ENCODE measurements around the gene ADAM17. TPM values are rescaled to one million over a fixed set of nuclear protein-coding genes. Genes with fewer than 3 reads are reported as not detected.

The ADAM17 gene
- total RNA-seq, 4 donors from 2014 or later: 30.6 to 50.9 (median 42.6) TPM

DNA sequence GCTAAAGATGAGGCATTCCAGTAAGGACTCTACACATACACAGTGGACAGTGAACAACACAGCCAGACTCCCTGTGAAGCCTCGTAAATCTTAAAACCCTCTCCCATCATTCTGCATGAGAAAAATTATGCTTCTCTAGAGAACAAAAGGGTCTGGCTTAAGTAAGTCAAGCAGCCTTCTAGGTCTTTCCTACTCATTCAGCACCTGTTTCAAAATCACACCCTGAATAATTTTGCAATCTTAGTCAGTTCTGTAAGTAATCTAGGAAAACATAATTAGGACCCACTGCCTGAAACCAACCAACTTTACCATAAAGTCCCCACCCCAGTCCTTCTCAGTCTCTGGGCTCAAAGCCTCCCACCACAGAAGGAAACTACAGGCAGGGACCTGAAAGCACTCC, 61.5 kb downstream of the ADAM17 start:
- H3K9me3 ChIP-seq: no peaks in the 10 kb centered on the region
- H3K27me3 ChIP-seq: no peaks in the 10 kb centered on the region
- 85 to 88% methylated on average over 1 of the region's 1 CpG for WGBS, 2 donors
- no peak for DNase-seq (ENCODE audit: low spot score in 2 of 2)
- no peak overlapping the region for H3K27ac ChIP-seq
- H3K4me3 ChIP-seq: no peak overlapping the region
- no peak for TF ChIP-seq EP300 (IDR thresholded peaks at IDR 0.05)
- TF ChIP-seq, protein P1, sequence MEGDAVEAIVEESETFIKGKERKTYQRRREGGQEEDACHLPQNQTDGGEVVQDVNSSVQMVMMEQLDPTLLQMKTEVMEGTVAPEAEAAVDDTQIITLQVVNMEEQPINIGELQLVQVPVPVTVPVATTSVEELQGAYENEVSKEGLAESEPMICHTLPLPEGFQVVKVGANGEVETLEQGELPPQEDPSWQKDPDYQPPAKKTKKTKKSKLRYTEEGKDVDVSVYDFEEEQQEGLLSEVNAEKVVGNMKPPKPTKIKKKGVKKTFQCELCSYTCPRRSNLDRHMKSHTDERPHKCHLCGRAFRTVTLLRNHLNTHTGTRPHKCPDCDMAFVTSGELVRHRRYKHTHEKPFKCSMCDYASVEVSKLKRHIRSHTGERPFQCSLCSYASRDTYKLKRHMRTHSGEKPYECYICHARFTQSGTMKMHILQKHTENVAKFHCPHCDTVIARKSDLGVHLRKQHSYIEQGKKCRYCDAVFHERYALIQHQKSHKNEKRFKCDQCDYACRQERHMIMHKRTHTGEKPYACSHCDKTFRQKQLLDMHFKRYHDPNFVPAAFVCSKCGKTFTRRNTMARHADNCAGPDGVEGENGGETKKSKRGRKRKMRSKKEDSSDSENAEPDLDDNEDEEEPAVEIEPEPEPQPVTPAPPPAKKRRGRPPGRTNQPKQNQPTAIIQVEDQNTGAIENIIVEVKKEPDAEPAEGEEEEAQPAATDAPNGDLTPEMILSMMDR (IDR thresholded peaks at IDR 0.05): no peak
- TF ChIP-seq POLR2A (IDR thresholded peaks at IDR 0.05): no peak
- H3K4me1 ChIP-seq: peaks cover 0 to 13% (median 0%) of the 10 kb centered on the region in 4 donors
- peaks cover 0 to 84% (median 18%) of the 10 kb centered on the region in 3 donors for H3K36me3 ChIP-seq

DNA sequence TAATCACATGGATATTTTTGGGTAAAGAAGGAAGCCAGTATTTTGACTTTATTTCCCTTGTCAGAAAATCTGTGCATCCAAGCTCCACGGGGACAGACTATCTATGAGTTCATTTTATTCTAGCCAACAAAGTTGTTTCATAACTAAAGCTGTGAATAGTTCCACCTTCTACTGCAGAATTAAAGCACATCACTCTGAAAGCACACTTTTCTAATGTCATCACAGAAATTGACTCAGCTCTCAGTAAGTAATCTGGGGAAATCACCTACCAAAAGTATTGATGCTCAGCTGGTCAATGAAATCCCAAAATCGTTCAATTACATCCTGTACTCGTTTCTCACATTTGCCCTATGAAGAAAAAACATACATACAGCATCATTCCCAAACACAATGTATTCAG, 62.2 kb downstream of the ADAM17 start:
- TF ChIP-seq, protein P1 (IDR thresholded peaks at IDR 0.05): no peak
- TF ChIP-seq POLR2A (IDR thresholded peaks at IDR 0.05) (no peak), EP300 (IDR thresholded peaks at IDR 0.05) (no peak)
- no peaks in the 10 kb centered on the region for H3K9me3 ChIP-seq
- no peaks in the 10 kb centered on the region for H3K27me3 ChIP-seq
- no peak overlapping the region for H3K27ac ChIP-seq
- no peak overlapping the region for H3K4me3 ChIP-seq
- 75 to 83% methylated on average over 3 of the region's 3 CpGs for whole genome bisulfite sequencing, 2 donors
- peaks cover 0 to 11% (median 0%) of the 10 kb centered on the region in 4 donors for H3K4me1 ChIP-seq
- peaks cover 0 to 90% (median 18%) of the 10 kb centered on the region in 3 donors for H3K36me3 ChIP-seq
- DNase-seq (ENCODE audit: low spot score in 2 of 2): no peak

DNA sequence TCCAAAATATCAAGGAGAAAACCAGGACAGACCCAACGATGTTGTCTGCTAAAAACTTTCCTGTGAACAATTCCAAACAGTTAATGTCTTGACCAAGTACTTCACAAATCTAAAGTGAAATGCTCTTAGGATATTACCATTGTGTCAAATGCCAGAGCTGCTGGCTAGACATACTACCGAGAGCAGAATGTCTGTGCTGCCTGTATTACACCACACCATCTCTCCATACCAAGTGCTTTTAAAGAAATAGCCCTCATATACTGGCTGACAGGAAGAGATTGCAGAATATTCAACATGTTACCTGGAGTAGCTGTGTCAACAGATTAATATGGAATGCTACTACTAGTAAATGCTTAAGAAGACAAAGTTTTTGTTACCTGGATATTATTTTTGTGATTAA, 62.7 kb downstream of the ADAM17 start:
- no peak overlapping the region for H3K27ac ChIP-seq
- WGBS, 2 donors: 34 to 52% methylated on average over 2 of the region's 2 CpGs
- peaks cover 0 to 95% (median 18%) of the 10 kb centered on the region in 3 donors for H3K36me3 ChIP-seq
- TF ChIP-seq, protein P1 (IDR thresholded peaks at IDR 0.05): no peak
- TF ChIP-seq POLR2A (IDR thresholded peaks at IDR 0.05): no peak
- TF ChIP-seq EP300 (IDR thresholded peaks at IDR 0.05): no peak
- H3K27me3 ChIP-seq: no peaks in the 10 kb centered on the region
- no peak for DNase-seq (ENCODE audit: low spot score in 2 of 2)
- no peaks in the 10 kb centered on the region for H3K9me3 ChIP-seq
- peaks cover 0 to 7% (median 0%) of the 10 kb centered on the region in 4 donors for H3K4me1 ChIP-seq
- H3K4me3 ChIP-seq: no peak overlapping the region

DNA sequence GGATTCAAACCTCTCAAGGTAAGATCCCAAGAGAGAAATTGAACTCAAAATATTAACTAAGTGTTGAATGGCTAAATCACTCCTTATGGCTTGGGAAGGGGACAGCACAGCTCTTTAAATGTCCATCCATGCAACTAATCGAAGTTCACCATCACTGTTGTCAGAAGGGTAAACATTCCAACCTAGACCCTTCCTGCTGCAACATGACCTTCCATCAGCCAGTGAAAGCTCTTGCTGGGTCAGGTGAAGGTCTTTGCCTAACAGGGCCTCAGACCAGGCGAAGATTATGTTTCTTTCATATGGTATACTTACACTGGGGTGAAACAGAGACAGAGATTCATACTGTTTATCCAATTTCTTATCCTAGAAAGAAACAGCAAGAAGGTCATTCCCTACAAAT, 64.8 kb downstream of the ADAM17 start:
- Histone ChIP-seq H3K27me3 (no peaks in the 10 kb centered on the region), H3K9me3 (no peaks in the 10 kb centered on the region), H3K36me3 (peaks cover 0 to 97% (median 34%) of the 10 kb centered on the region in 3 donors), H3K4me3 (no peak overlapping the region), H3K4me1 (peaks cover 0 to 6% (median 0%) of the 10 kb centered on the region in 4 donors), H3K27ac (no peak overlapping the region)
- DNase-seq (ENCODE audit: low spot score in 2 of 2): no peak
- 79 to 83% methylated on average over 2 of the region's 2 CpGs for WGBS, 2 donors
- TF ChIP-seq, protein P1 (IDR thresholded peaks at IDR 0.05): no peak
- TF ChIP-seq POLR2A (IDR thresholded peaks at IDR 0.05) (no peak), EP300 (IDR thresholded peaks at IDR 0.05) (no peak)

DNA sequence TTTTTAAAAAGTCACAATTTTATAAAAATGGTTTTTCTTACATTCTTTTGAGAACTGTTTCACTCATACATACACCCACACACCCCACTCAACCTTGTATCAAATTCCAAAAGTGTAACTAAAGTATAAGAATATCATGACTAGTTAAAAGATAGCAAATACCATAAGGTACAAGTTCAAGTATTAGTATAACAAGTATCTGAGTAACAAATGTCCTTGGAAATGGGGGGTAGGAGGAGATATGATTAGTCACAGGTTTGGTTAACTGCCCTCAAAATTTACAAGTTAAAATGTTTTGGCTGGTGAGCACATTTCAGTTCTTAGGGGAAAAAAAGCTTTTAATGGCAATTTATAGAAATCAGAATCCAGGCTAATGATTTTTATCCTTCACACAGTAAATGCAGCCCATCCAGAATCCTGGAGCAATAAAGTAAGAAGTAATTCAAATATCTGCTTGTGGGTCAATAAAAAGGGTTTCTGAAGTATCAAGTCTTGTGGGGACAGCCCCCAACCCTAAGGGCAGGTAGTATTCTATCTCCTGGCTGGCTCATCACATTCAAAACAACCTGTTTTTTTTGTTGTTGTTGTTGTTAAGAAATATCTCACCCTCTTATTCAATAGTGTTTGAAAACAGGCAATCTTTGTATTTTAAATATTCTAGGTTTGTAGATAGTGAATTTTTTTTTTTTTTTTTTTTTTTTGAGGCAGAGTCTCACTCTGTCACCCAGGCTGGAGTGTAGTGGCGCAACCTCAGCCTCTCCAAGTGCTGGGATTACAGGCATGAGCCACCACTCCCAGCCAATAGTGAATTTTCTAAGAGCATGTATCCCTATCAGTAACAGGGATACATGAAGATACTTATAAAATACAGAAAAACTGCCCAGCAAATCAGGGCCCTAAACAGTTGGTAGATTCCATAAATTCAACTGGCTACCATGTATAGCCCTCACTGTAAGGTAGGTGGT, 66.8 kb downstream of the ADAM17 start:
- peaks cover 0 to 99% (median 52%) of the 10 kb centered on the region in 3 donors for H3K36me3 ChIP-seq
- 100% methylated on average over 1 of the region's 1 CpG for WGBS, 2 donors

More for the DNA sequence above, 66.8 kb downstream of the ADAM17 start:
- TF ChIP-seq, protein P1 (IDR thresholded peaks at IDR 0.05): no peak
- TF ChIP-seq POLR2A (IDR thresholded peaks at IDR 0.05) (no peak), EP300 (IDR thresholded peaks at IDR 0.05) (no peak)
- Histone ChIP-seq H3K4me1 (peaks cover 0 to 6% (median 0%) of the 10 kb centered on the region in 4 donors), H3K9me3 (no peaks in the 10 kb centered on the region), H3K27ac (no peak overlapping the region), H3K27me3 (no peaks in the 10 kb centered on the region), H3K4me3 (no peak overlapping the region)
- DNase-seq (ENCODE audit: low spot score in 2 of 2): no peak
